Peyer's patch (tissue), 4 donors: Measurements from ENCODE around the gene CTSG. TPM values are rescaled to one million over a fixed set of nuclear protein-coding genes. Genes with fewer than 3 reads are reported as not detected.
"Not testable (repeated sequence)": the region's sequence is repeated elsewhere in the genome, so short reads cannot be mapped to it uniquely, and the experiment has no call there.

Source experiments
- DNase-seq, 3 donors: peaks; one replicate each; pipeline ENCODE4 v3.0.0-alpha.2; 2017 to 2019
- H3K27ac ChIP-seq, 4 donors: fragments of 200-600 bp; sonication (generic); one replicate each; pipeline ENCODE4 v1.5.1; 2016 to 2019
- H3K27me3 ChIP-seq, 2 donors: fragments of 200-600 bp; sonication (generic); one replicate each; pipeline ENCODE4 v1.5.1; 2019
- H3K36me3 ChIP-seq, 3 donors: fragments of 200-600 bp; sonication (generic); one replicate each; pipeline ENCODE4 v1.5.1; 2016 to 2019
- H3K4me1 ChIP-seq, 4 donors: fragments of 200-600 bp; sonication (generic); one replicate each; pipeline ENCODE4 v1.5.1; 2016 to 2019
- H3K4me3 ChIP-seq, 4 donors: fragments of 200-600 bp; sonication (generic); 1 replicate in 3 of 4; 2 replicates in 1 of 4; pipeline ENCODE4 v1.5.1; 2016 to 2019; ENCODE audit warnings: mild to moderate bottlenecking in 1 of 4
- H3K9me3 ChIP-seq, 4 donors: fragments of 200-600 bp; sonication (generic); one replicate each; pipeline ENCODE4 v1.5.1; 2016 to 2019; ENCODE audit warnings: mild to moderate bottlenecking in 1 of 4
- CTCF ChIP-seq, 6 experiments: fragments of 450-650 bp in 4 of 6; fragments of 200-600 bp in 2 of 6; sonication (generic) in 1 of 6; IDR thresholded peaks; one replicate each; pipeline ENCODE4 v1.5.1; 2017 to 2019; ENCODE audit warnings: antibody characterized with exemption in 6 of 6, mild to moderate bottlenecking in 3 of 6, moderate library complexity in 1 of 6
- POLR2A ChIP-seq, 2 donors: fragments of 450-650 bp; IDR thresholded peaks; one replicate each; pipeline ENCODE4 v1.5.1; 2017; ENCODE audit warnings: antibody characterized with exemption in 2 of 2, mild to moderate bottlenecking in 2 of 2, moderate library complexity in 2 of 2
- total RNA-seq, 4 donors: library from RNA; depleted of rRNA; stranded (reverse); fragments of >200 nt; gene quantifications; one replicate each; pipeline ENCODE4 v1.1.0, GENCODE V29; 2016

Gene CTSG
- total RNA-seq, 4 donors from 2014 or later: 2.0 TPM; not detected in 3

DNA sequence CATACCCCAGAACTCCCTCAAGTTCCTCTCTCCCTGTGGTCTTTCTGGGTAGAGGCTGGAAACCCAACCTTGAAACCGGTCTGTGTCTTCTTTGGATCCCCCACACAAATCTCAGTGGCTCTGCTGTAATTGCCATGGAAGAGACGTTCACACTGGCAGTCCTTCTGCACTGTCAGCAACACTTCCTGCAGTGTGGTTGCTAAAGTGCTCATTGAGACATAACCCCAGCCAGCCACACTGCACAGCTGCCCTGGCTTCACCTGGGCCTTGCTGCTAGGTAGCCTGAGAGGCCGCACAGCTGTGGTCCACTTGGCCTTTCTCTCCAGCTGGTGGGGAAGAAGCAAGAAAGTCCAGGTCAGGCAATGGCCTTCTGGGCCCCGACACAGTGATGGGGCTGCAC lies 31.0 kb upstream of the CTSG start:
- Histone ChIP-seq H3K9me3 (no peaks in the 10 kb centered on the region), H3K27me3 (no peaks in the 10 kb centered on the region), H3K4me3 (no peak overlapping the region), H3K36me3 (no peaks in the 10 kb centered on the region), H3K4me1 (no peaks in the 10 kb centered on the region), H3K27ac (peak overlapping the region in 1 of 4 donors; percentile 29)
- TF ChIP-seq CTCF (IDR thresholded peaks at IDR 0.05) (no peak), POLR2A (IDR thresholded peaks at IDR 0.05) (no peak)
- DNase-seq: peak in 2 of 3 donors; percentile 52 to 66

DNA sequence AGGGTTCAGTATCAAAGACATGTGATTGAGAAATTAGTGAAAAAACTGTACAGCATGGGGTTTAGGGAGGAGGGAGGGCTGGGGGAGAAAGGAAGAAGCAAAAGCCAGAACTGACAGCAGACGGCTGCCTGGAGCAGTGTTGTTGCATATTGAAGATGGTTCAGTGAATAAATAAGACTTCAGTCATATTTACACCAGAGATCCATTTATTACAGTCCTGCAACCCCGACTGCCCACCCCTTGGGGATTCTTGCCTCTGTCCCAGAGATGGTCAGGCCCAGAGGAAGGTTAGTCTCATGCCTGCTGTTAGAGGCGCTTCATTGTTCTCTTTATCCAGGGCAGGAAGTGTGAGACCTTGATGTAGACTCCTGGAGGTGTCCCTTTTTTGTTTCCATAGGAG lies 30.2 kb upstream of the CTSG start:
- no peak overlapping the region for H3K27ac ChIP-seq
- no peak for DNase-seq
- TF ChIP-seq POLR2A (IDR thresholded peaks at IDR 0.05) (no peak), CTCF (IDR thresholded peaks at IDR 0.05) (no peak)
- H3K36me3 ChIP-seq: no peaks in the 10 kb centered on the region
- no peak overlapping the region for H3K4me3 ChIP-seq
- no peaks in the 10 kb centered on the region for H3K27me3 ChIP-seq
- H3K9me3 ChIP-seq: no peaks in the 10 kb centered on the region
- H3K4me1 ChIP-seq: no peaks in the 10 kb centered on the region

GRCh38 chr14:24605435-24606190 lies 29.6 kb upstream of the CTSG start:
- H3K36me3 ChIP-seq: no peaks in the 10 kb centered on the region
- TF ChIP-seq POLR2A (IDR thresholded peaks at IDR 0.05) (no peak), CTCF (IDR thresholded peaks at IDR 0.05) (peak; percentile 51 to 84 (median 62))
- H3K27me3 ChIP-seq: no peaks in the 10 kb centered on the region
- H3K27ac ChIP-seq: no peak overlapping the region
- no peak overlapping the region for H3K4me3 ChIP-seq
- H3K4me1 ChIP-seq: no peaks in the 10 kb centered on the region
- DNase-seq: peak; percentile 53 to 76 (median 55)
- no peaks in the 10 kb centered on the region for H3K9me3 ChIP-seq

DNA sequence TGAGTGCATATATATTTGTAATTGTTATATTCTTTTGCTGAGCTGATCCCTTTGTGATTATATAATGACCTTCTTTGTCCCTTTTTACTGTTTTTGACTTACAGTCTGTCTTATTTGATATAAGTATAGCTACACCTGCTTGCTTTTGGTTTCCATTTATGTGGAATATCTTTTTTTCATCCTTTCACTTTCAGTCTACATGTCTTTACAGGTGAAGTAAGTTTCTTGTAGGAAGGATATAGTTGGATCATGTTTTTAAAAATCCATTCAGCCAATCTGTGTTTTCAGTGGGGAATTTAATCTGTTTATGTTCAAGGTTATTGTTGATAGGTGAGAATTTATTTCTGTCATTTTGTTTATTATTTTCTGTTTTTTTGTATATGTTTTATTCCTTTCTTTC lies 21.4 kb upstream of the CTSG start:
- H3K9me3 ChIP-seq: peaks cover 0 to 13% (median 2%) of the 10 kb centered on the region in 4 donors
- no peak for DNase-seq
- TF ChIP-seq POLR2A (IDR thresholded peaks at IDR 0.05) (no peak), CTCF (IDR thresholded peaks at IDR 0.05) (no peak)
- H3K4me3 ChIP-seq: no peak overlapping the region
- H3K4me1 ChIP-seq: no peaks in the 10 kb centered on the region
- no peaks in the 10 kb centered on the region for H3K27me3 ChIP-seq
- H3K27ac ChIP-seq: no peak overlapping the region
- H3K36me3 ChIP-seq: no peaks in the 10 kb centered on the region

DNA sequence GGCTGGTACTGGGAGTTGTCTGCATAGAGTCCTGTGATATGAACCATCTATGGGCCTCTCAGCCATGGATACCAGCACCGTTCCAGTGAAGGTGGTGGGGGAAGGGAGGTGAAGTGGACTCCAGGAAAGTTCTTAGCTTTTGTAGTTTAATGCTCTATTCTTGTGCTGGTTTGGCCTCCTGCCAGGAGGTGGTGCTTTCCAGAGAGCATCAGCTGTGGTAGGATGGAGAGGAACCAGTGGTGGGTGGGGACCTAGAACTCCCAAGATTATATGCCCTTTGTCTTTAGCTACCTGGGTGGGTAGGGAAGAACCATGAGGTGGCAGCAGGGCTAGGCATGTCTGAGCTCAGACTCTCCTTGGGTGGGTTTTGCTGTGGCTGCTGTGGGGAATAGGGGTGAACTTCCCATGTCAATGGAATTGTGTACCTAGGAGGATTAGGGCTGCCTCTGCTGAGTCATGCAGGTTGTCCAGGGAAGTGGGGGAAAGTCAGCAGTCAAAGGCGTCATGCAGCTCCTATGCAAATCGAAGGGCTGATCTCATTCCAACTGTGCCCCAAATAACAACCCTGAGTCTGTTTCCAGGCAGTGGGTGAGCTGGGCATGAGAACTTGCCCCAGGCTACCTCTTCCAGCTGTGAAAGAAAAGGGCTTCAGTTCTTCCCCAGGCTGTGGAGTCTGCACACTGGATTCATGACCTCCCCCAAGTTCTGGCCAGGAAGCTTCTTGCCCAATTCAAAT lies 19.2 kb upstream of the CTSG start:
- H3K27ac ChIP-seq: no peak overlapping the region
- TF ChIP-seq CTCF (IDR thresholded peaks at IDR 0.05) (no peak), POLR2A (IDR thresholded peaks at IDR 0.05) (no peak)
- no peaks in the 10 kb centered on the region for H3K27me3 ChIP-seq
- peaks cover 0 to 13% (median 2%) of the 10 kb centered on the region in 4 donors for H3K9me3 ChIP-seq
- no peak overlapping the region for H3K4me3 ChIP-seq
- H3K36me3 ChIP-seq: no peaks in the 10 kb centered on the region
- no peaks in the 10 kb centered on the region for H3K4me1 ChIP-seq
- no peak for DNase-seq

GRCh38 chr14:24591004-24591403 lies 15.0 kb upstream of the CTSG start:
- not testable (repeated sequence) for H3K27ac ChIP-seq, H3K4me1 ChIP-seq, H3K4me3 ChIP-seq, H3K36me3 ChIP-seq, DNase-seq, H3K27me3 ChIP-seq
- peaks cover 0 to 16% (median 2%) of the 10 kb centered on the region in 4 donors for H3K9me3 ChIP-seq

- not testable (repeated sequence) for H3K4me3 ChIP-seq, H3K36me3 ChIP-seq, DNase-seq, H3K27me3 ChIP-seq, H3K4me1 ChIP-seq, H3K9me3 ChIP-seq, H3K27ac ChIP-seq
Measured at GRCh38 chr14:24584402-24584801, 8.4 kb upstream of the CTSG start.
